Upper lobe of left lung (tissue), 4 donors: ENCODE data around the gene GASK1B.

Experiments
- EP300 ChIP-seq, 4 donors: sonication (generic); formaldehyde crosslinking; IDR thresholded peaks; one replicate each; pipeline ENCODE4 v1.5.1; 2017; ENCODE audit warnings: antibody characterized with exemption in 4 of 4, control low read depth in 2 of 4
- POLR2A ChIP-seq, 4 donors: fragments of 450-650 bp; IDR thresholded peaks; one replicate each; pipeline ENCODE4 v1.5.1; 2016 to 2017; ENCODE audit warnings: antibody characterized with exemption in 4 of 4, mild to moderate bottlenecking in 2 of 4
- POLR2AphosphoS5 ChIP-seq, 2 donors: sonication (generic); formaldehyde crosslinking; IDR thresholded peaks; one replicate each; pipeline ENCODE4 v1.5.1; 2017; ENCODE audit warnings: antibody characterized with exemption in 2 of 2
- TF ChIP-seq, protein P1 (sequence below), 6 experiments: fragments of 450-650 bp in 4 of 6; fragments of 200-600 bp in 2 of 6; sonication (generic) in 2 of 6; IDR thresholded peaks; one replicate each; pipeline ENCODE4 v1.5.1; 2016 to 2019; ENCODE audit warnings: antibody characterized with exemption in 6 of 6

DNA sequence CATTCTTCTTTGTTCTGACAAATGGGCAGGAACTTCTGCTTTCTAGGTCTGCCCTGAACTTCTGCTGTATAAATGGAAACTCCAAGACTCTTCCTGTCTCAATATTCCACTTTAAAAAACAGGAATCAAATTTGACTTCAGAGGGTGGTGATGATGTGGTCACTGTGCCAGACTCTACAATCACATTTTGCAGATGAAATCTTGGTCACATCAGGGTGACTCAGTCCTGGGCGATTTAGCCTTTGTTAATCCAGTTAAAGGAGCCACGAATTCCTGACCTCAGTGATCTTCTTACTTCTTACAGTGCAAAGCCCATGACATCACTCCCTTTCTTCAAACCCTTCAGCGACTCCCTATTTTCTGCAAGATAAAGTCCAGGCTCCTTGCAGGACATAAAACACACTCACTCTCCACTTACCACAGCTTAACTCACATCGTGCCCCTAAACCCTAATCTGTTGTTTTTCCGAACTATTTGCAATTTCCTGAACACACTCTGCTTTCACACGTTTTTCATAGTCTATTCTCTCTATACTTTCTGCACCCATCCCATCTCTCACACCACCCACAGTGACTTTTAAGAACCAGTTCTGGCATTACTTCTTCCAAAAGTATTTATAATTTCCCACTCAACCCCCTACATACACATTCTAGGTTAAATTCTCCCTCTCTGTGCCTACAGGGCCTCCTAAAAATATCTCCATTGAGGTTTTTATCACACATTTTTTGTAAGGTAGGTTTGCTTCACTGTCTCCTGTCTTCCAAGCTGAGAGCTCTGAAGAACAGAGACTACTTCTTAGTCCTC lies 11.1 kb downstream of the GASK1B start:
- TF ChIP-seq, protein P1, sequence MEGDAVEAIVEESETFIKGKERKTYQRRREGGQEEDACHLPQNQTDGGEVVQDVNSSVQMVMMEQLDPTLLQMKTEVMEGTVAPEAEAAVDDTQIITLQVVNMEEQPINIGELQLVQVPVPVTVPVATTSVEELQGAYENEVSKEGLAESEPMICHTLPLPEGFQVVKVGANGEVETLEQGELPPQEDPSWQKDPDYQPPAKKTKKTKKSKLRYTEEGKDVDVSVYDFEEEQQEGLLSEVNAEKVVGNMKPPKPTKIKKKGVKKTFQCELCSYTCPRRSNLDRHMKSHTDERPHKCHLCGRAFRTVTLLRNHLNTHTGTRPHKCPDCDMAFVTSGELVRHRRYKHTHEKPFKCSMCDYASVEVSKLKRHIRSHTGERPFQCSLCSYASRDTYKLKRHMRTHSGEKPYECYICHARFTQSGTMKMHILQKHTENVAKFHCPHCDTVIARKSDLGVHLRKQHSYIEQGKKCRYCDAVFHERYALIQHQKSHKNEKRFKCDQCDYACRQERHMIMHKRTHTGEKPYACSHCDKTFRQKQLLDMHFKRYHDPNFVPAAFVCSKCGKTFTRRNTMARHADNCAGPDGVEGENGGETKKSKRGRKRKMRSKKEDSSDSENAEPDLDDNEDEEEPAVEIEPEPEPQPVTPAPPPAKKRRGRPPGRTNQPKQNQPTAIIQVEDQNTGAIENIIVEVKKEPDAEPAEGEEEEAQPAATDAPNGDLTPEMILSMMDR (IDR thresholded peaks at IDR 0.05): no peak
- TF ChIP-seq POLR2A (IDR thresholded peaks at IDR 0.05) (peak in 1 of 4 donors; percentile 20), POLR2AphosphoS5 (IDR thresholded peaks at IDR 0.05) (no peak), EP300 (IDR thresholded peaks at IDR 0.05) (peak in 1 of 4 donors; percentile 14)
